Measurements from ENCODE around the gene PAX5.

DNA sequence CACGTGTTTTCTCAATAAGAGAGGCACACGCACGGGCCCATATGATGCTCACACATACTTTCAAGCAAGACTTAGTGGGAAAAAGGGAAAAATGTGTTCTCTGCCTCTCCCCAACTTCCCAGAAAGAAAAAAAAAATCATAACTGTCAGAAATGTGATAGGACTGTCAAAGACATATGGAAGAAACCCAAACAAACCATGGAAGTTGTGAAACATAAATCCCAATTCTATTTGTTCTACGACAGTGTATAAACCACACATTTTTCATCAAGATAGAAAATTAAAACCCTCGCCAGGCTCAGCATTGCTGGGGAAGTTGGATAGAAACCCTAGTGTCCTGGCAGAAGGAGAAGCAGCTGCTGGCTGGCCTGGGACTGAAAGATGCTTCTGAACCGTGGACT, 211.9 kb downstream of the PAX5 start:
- TF ChIP-seq, protein P1, sequence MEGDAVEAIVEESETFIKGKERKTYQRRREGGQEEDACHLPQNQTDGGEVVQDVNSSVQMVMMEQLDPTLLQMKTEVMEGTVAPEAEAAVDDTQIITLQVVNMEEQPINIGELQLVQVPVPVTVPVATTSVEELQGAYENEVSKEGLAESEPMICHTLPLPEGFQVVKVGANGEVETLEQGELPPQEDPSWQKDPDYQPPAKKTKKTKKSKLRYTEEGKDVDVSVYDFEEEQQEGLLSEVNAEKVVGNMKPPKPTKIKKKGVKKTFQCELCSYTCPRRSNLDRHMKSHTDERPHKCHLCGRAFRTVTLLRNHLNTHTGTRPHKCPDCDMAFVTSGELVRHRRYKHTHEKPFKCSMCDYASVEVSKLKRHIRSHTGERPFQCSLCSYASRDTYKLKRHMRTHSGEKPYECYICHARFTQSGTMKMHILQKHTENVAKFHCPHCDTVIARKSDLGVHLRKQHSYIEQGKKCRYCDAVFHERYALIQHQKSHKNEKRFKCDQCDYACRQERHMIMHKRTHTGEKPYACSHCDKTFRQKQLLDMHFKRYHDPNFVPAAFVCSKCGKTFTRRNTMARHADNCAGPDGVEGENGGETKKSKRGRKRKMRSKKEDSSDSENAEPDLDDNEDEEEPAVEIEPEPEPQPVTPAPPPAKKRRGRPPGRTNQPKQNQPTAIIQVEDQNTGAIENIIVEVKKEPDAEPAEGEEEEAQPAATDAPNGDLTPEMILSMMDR (conservative IDR thresholded peaks at IDR 0.05 in 1 of 2, IDR thresholded peaks at IDR 0.05 in 1 of 2; ENCODE audit: low read depth in 1 of 2, low read length in 2 of 2), result no peak
- no peak for TF ChIP-seq EZH2 (IDR thresholded peaks at IDR 0.05; ENCODE audit: low read length, missing control alignments)
